WERI-Rb-1 (cell line): Measurements from ENCODE around the gene KRTAP10-11.

ENCODE experiments used
- DNase-seq: peaks from one replicate; pipeline ENCODE4 v3.0.0-alpha.2; 2020
- H3K27ac ChIP-seq: fragments of 250-450 bp; sonication (Bioruptor Pico); 2 replicates; pipeline ENCODE4 v1.5.1; 2020; ENCODE audit warnings: mild to moderate bottlenecking, moderate library complexity
- H3K27me3 ChIP-seq: fragments of 250-450 bp; sonication (Bioruptor Pico); 2 replicates; pipeline ENCODE4 v1.5.1; 2021; ENCODE audit warnings: mild to moderate bottlenecking, low read depth, moderate library complexity; ENCODE audit not compliant: insufficient read depth, severe bottlenecking
- H3K36me3 ChIP-seq: fragments of 250-450 bp; sonication (Bioruptor Pico); 2 replicates; pipeline ENCODE4 v1.5.1; 2020; ENCODE audit warnings: mild to moderate bottlenecking, moderate library complexity
- H3K4me3 ChIP-seq: 2 replicates; pipeline ENCODE4 v1.5.1; 2011; ENCODE audit warnings: low read depth, mild to moderate bottlenecking, control low read depth, low read length
- H3K9me3 ChIP-seq: fragments of 250-450 bp; sonication (Bioruptor Pico); 2 replicates; pipeline ENCODE4 v1.5.1; 2021; ENCODE audit warnings: mild to moderate bottlenecking, moderate library complexity; ENCODE audit not compliant: severe bottlenecking
- CTCF ChIP-seq: IDR thresholded peaks from 2 replicates; pipeline ENCODE4 v1.5.1; 2011; ENCODE audit warnings: low read depth, mild to moderate bottlenecking, control low read depth, inconsistent platforms, low read length

KRTAP10-11 gene

DNA sequence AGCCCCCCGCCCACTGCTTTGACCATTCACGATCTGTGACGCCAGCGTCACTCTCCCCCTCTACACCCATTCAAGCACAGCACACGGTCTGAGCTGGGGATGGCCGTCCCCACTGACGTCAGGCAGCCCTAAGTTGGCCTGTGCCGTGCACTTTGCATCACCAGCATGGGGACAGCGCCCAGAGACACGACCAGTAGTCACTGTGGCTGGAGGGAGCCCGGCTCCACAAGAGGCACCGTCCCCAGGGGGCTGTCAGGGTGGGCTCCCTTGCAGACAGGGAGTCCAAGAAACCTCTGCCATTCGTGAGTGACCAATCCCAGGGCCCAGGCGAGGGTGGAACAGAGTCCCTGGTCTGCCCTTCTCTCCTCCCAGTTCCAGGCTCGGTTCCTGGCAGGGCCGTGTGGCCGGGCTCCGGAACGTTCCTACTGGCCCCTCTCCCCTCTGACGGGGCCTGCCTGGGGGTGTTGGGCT, 32.0 kb upstream of the KRTAP10-11 start:
- TF ChIP-seq CTCF = no peak

DNA sequence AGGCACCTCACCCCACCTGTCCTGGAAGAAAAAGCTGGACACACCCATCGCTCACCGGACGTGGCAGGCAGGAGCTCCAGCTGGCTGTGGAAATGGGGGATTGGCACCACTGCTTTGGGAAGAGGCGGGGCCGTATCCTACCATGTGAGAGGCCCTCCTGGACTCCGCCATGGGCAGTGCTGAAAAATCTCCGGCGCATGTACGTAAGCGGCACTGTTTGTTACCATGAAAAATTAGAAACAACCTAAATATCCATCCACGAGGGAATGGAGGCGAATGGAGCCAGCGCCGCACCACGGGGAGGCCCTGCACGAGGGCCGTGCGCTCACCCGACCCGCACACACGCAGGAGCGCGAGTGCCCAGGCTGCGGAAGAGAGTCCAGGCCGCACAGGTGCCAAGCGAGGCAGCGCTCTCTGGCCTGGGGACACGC, 31.2 kb upstream of the KRTAP10-11 start:
- DNase-seq = no peak
- peaks cover 25% of the 10 kb centered on the region for H3K9me3 ChIP-seq
- H3K4me3 ChIP-seq = no peak overlapping the region
- no peaks in the 10 kb centered on the region for H3K27me3 ChIP-seq
- H3K27ac ChIP-seq = no peak overlapping the region
- no peak for TF ChIP-seq CTCF
- H3K36me3 ChIP-seq = no peaks in the 10 kb centered on the region

More for the DNA sequence above, 32.0 kb upstream of the KRTAP10-11 start:
- no peaks in the 10 kb centered on the region for H3K27me3 ChIP-seq
- H3K27ac ChIP-seq = no peak overlapping the region
- H3K4me3 ChIP-seq = no peak overlapping the region
- no peak for DNase-seq
- H3K36me3 ChIP-seq = no peaks in the 10 kb centered on the region
- H3K9me3 ChIP-seq = peaks cover 19% of the 10 kb centered on the region

- DNase-seq = no peak
- no peak overlapping the region for H3K4me3 ChIP-seq
- H3K27ac ChIP-seq = no peak overlapping the region
- peaks cover 25% of the 10 kb centered on the region for H3K9me3 ChIP-seq
- no peaks in the 10 kb centered on the region for H3K36me3 ChIP-seq
- no peak for TF ChIP-seq CTCF
- no peaks in the 10 kb centered on the region for H3K27me3 ChIP-seq
Measured at GRCh38 chr21:44615466-44615865, 30.7 kb upstream of the KRTAP10-11 start.

DNA sequence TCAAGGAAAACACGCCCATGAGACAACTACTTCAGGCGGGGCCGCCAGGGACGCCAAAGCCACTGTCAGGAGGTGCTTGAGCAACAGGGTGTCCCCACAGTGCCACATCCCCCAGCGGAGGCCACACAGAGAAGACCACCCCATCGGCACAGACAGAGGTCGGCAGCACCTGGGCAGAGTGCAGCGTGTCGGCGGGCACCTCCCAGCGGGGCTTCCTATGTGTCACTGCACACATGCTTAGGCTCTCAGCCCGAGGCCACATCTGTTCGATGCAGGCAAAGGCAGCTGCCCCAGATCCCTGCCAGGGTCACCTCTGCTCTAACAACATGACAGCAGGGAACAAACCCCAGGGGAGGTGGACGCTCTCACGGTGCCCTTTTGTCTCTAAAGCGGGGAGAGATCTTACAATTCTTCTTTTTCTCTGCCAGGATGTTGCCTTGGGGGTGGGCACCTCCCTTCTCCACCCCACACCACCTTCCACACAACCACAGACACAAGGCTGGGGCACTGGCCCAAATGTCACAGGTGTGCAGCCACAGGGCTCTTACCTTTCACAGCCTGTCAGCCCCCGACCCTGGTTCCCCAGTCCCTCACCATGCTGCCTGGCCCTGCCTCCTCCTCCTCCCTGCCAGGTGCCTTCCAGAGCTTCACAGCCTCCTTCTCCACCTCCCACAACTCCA, 30.2 kb upstream of the KRTAP10-11 start:
- H3K9me3 ChIP-seq = peaks cover 23% of the 10 kb centered on the region
- TF ChIP-seq CTCF = no peak
- no peak overlapping the region for H3K4me3 ChIP-seq
- no peak overlapping the region for H3K27ac ChIP-seq
- no peak for DNase-seq
- no peaks in the 10 kb centered on the region for H3K27me3 ChIP-seq
- no peaks in the 10 kb centered on the region for H3K36me3 ChIP-seq

DNA sequence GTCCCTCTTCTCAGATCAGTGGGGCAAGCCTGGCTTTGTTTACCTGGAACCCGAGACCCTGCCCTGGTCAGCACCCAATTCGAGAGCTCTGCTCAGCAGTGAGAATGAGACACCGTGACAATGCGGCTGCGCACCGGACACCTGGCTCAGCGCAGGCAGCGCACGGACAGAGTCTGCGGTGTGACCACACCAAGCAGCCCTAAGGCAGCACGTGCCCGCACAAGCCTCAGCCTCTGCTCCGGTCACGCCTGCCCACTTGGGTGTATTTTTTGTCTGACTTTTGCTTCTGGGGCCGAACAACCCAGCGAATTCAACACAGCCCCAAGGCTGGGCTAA, 29.7 kb upstream of the KRTAP10-11 start:
- no peaks in the 10 kb centered on the region for H3K36me3 ChIP-seq
- no peaks in the 10 kb centered on the region for H3K27me3 ChIP-seq
- no peak for DNase-seq
- peaks cover 20% of the 10 kb centered on the region for H3K9me3 ChIP-seq
- no peak overlapping the region for H3K4me3 ChIP-seq
- no peak for TF ChIP-seq CTCF
- H3K27ac ChIP-seq = no peak overlapping the region

DNA sequence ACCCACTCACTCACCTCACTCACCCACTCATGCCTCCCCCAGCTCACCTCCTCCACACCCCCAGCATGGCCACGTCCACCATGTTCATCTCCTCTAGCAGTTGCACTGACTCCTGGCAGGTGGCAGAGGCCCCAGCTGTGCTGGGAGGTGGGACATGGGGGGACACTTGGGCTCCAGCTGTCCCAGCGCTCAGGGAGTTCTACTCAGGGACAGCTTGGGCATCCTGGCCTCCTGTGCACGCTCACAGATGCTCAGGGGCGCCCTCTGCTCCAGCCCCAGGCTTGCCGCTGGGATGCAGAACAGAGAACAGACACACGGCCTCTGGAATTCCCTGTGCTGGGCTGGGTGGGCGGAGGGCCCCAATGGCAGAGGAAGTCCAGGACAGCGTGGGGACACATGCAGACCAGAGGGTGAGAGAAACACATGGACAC, 29.1 kb upstream of the KRTAP10-11 start:
- no peak overlapping the region for H3K27ac ChIP-seq
- H3K4me3 ChIP-seq = no peak overlapping the region
- no peaks in the 10 kb centered on the region for H3K27me3 ChIP-seq
- no peak for DNase-seq
- TF ChIP-seq CTCF = peak; percentile 17; the same call in 1 of the 2 replicates
- H3K36me3 ChIP-seq = no peaks in the 10 kb centered on the region
- H3K9me3 ChIP-seq = peaks cover 18% of the 10 kb centered on the region
